WTC11 (cell line): ENCODE measurements around the gene NPVF.

ENCODE experiments used
- ATF1 ChIP-seq: sonication (generic); formaldehyde crosslinking; IDR thresholded peaks from 2 replicates; pipeline ENCODE4 v1.8.1; 2023; ENCODE audit warnings: mild to moderate bottlenecking, moderate library complexity, missing genetic modification reagents
- USF2 ChIP-seq: sonication (generic); formaldehyde crosslinking; IDR thresholded peaks from 2 replicates; pipeline ENCODE4 v1.8.1; 2023; ENCODE audit warnings: mild to moderate bottlenecking, missing genetic modification reagents, moderate library complexity

GRCh38 chr7:25207887-25208286 lies 20.4 kb downstream of the NPVF start:
- TF ChIP-seq ATF1 (CRISPR knock-in tag) (no peak), USF2 (CRISPR knock-in tag) (no peak)
